Gastrocnemius medialis (tissue), 4 donors: Measurements from ENCODE around the gene TAF5L. TPM values are rescaled to one million over a fixed set of nuclear protein-coding genes. Genes with fewer than 3 reads are reported as not detected.

Experiments used
- ATAC-seq, 2 donors: fragments of 150-250 bp; one replicate each; pipeline ENCODE4 v1.9.1; 2016
- DNase-seq, 2 donors: peaks; one replicate each; pipeline ENCODE4 v3.0.0-alpha.2; 2019
- H3K27ac ChIP-seq, 4 donors: fragments of 200-600 bp; sonication (generic); 1 replicate in 1 of 4; 2 replicates in 3 of 4; pipeline ENCODE4 v1.5.1; 2016 to 2018; ENCODE audit warnings: mild to moderate bottlenecking in 2 of 4, moderate library complexity in 1 of 4
- H3K27me3 ChIP-seq, 3 donors: fragments of 200-600 bp; sonication (generic) in 2 of 3; 1 replicate in 1 of 3; 2 replicates in 2 of 3; pipeline versions ENCODE4 v1.5.1 to v1.6.0; 2016 to 2019; ENCODE audit warnings: mild to moderate bottlenecking in 1 of 3, moderate library complexity in 1 of 3
- H3K36me3 ChIP-seq, 2 donors: fragments of 200-600 bp; sonication (generic) in 1 of 2; one replicate each; pipeline ENCODE4 v1.5.1; 2017 to 2018
- H3K4me1 ChIP-seq, 2 donors: fragments of 200-600 bp; sonication (generic) in 1 of 2; one replicate each; pipeline ENCODE4 v1.5.1; 2016 to 2017; ENCODE audit warnings: mild to moderate bottlenecking in 2 of 2
- H3K4me3 ChIP-seq, 4 donors: fragments of 200-600 bp; sonication (generic) in 3 of 4; 1 replicate in 1 of 4; 2 replicates in 3 of 4; pipeline ENCODE4 v1.5.1; 2016 to 2019; ENCODE audit warnings: mild to moderate bottlenecking in 2 of 4
- H3K9me3 ChIP-seq, 3 donors: fragments of 200-600 bp; sonication (generic) in 2 of 3; 1 replicate in 1 of 3; 2 replicates in 2 of 3; pipeline ENCODE4 v1.5.1; 2016 to 2019
- CTCF ChIP-seq, 5 experiments: fragments of 450-650 bp in 3 of 5; fragments of 200-600 bp in 2 of 5; sonication (generic) in 2 of 5; IDR thresholded peaks in 4 of 5; conservative IDR thresholded peaks in 1 of 5; 1 replicate in 4 of 5; 2 replicates in 1 of 5; pipeline ENCODE4 v1.5.1; 2016 to 2019; ENCODE audit warnings: antibody characterized with exemption in 5 of 5, mild to moderate bottlenecking in 3 of 5, moderate library complexity in 3 of 5
- POLR2A ChIP-seq, 2 donors: fragments of 450-650 bp; IDR thresholded peaks; one replicate each; pipeline ENCODE4 v1.6.1; 2017; ENCODE audit warnings: antibody characterized with exemption in 2 of 2, mild to moderate bottlenecking in 2 of 2, moderate library complexity in 2 of 2
- in situ Hi-C, 4 donors: fragments of 200-750 bp; cut with MboI; loops; one replicate each; pipeline versions ENCODE4 v1.15.0 to v1.8.0; 2017; ENCODE audit warnings: low sequenced_read_pairs in 4 of 4
- intact Hi-C: fragments of 100-400 bp; cut with DNase I; formaldehyde crosslinking; loops from one replicate; pipeline ENCODE4 v1.15.1; 2023; ENCODE audit warnings: low total_unique reads
- total RNA-seq, 4 donors: library from RNA; depleted of rRNA; stranded (reverse); fragments of >200 nt; gene quantifications; one replicate each; pipeline versions ENCODE4 v1.1.0 to v1.2.3, GENCODE V29; 2016

TAF5L gene
- total RNA-seq, 4 donors from 2014 or later, result 14.5 to 37.4 (median 24.3) TPM

- in situ Hi-C loops, result no loop called here
- Histone ChIP-seq H3K36me3 (peaks cover 0 to 6% of the 10 kb centered on the region in 2 donors), H3K4me3 (no peak overlapping the region), H3K4me1 (peaks cover 20 to 47% of the 10 kb centered on the region in 2 donors), H3K27me3 (no peaks in the 10 kb centered on the region), H3K27ac (no peak overlapping the region), H3K9me3 (no peaks in the 10 kb centered on the region)
- TF ChIP-seq POLR2A (IDR thresholded peaks at IDR 0.05) (no peak), CTCF (IDR thresholded peaks at IDR 0.05 in 4 of 5, conservative IDR thresholded peaks at IDR 0.05 in 1 of 5) (no peak)
- intact Hi-C loops, result loop anchor here (10.0 kb wide), 1 partner anchor 292 kb away; no protein-coding TSS in a partner anchor
- no peak for ATAC-seq
- DNase-seq, result no peak
Measured at GRCh38 chr1:229552732-229553131, 73.2 kb downstream of the TAF5L start.

GRCh38 chr1:229550812-229551567 lies 74.9 kb downstream of the TAF5L start:
- peaks cover 6 to 30% of the 10 kb centered on the region in 2 donors for H3K4me1 ChIP-seq
- no peak overlapping the region for H3K27ac ChIP-seq
- no peaks in the 10 kb centered on the region for H3K9me3 ChIP-seq
- in situ Hi-C loops, result no loop called here
- DNase-seq (no peak), ATAC-seq (no peak)
- no peak overlapping the region for H3K4me3 ChIP-seq
- peaks cover 0 to 23% of the 10 kb centered on the region in 2 donors for H3K36me3 ChIP-seq
- TF ChIP-seq POLR2A (IDR thresholded peaks at IDR 0.05), result no peak
- TF ChIP-seq CTCF (IDR thresholded peaks at IDR 0.05 in 4 of 5, conservative IDR thresholded peaks at IDR 0.05 in 1 of 5), result no peak
- H3K27me3 ChIP-seq, result no peaks in the 10 kb centered on the region
- intact Hi-C loops, result loop anchor here (10.0 kb wide), 1 partner anchor 294 kb away; no protein-coding TSS in a partner anchor

GRCh38 chr1:229547542-229547941 lies 78.4 kb downstream of the TAF5L start:
- H3K9me3 ChIP-seq, result no peaks in the 10 kb centered on the region
- intact Hi-C loops, result no loop called here
- DNase-seq, result no peak

GRCh38 chr1:229544587-229544986 lies 81.3 kb downstream of the TAF5L start:
- Histone ChIP-seq H3K4me3 (no peak overlapping the region), H3K27me3 (no peaks in the 10 kb centered on the region), H3K4me1 (no peaks in the 10 kb centered on the region), H3K9me3 (no peaks in the 10 kb centered on the region), H3K36me3 (peaks cover 0 to 53% of the 10 kb centered on the region in 2 donors), H3K27ac (no peak overlapping the region)
- in situ Hi-C loops (no loop called here), intact Hi-C loops (no loop called here)
- ATAC-seq, result no peak
- DNase-seq, result no peak
- no peak for TF ChIP-seq CTCF (IDR thresholded peaks at IDR 0.05 in 4 of 5, conservative IDR thresholded peaks at IDR 0.05 in 1 of 5)
- no peak for TF ChIP-seq POLR2A (IDR thresholded peaks at IDR 0.05)

More at GRCh38 chr1:229547542-229547941, 78.4 kb downstream of the TAF5L start:
- H3K27ac ChIP-seq, result no peak overlapping the region
- no peak overlapping the region for H3K4me3 ChIP-seq
- TF ChIP-seq POLR2A (IDR thresholded peaks at IDR 0.05), result no peak
- no peak for TF ChIP-seq CTCF (IDR thresholded peaks at IDR 0.05 in 4 of 5, conservative IDR thresholded peaks at IDR 0.05 in 1 of 5)
- H3K27me3 ChIP-seq, result no peaks in the 10 kb centered on the region
- peaks cover 0 to 29% of the 10 kb centered on the region in 2 donors for H3K36me3 ChIP-seq
- no peak for ATAC-seq
- H3K4me1 ChIP-seq, result peaks cover 0 to 9% of the 10 kb centered on the region in 2 donors
- in situ Hi-C loops, result no loop called here

Other genes starting within 250 kb of the TAF5L start
- over 10,000 TPM in 3 of 4 donors, 1,000 to 10,000 TPM in 1; 2,912 to 35,934 (median 16,282) TPM for gene ACTA1, start 192.0 kb downstream of the TAF5L start, total RNA-seq
- gene NUP133, start 117.8 kb downstream of the TAF5L start, total RNA-seq, result 10 to 100 TPM; 18.4 to 30.8 (median 23.7) TPM
- 10 to 100 TPM; 14.5 to 29.9 (median 19.3) TPM for gene ABCB10, start 67.4 kb downstream of the TAF5L start, total RNA-seq
- gene URB2, start 125 bp upstream of the TAF5L start, total RNA-seq, result 10 to 100 TPM in 3 of 4 donors, 1 to 10 TPM in 1; 9.9 to 20.6 (median 13.4) TPM